RWPE2 (cell line): Measurements from ENCODE around the gene GRAMD2B.

ENCODE experiments used
- ATAC-seq: fragments of 200-7000 bp; cut with Tn5 transposase; 3 replicates; pipeline ENCODE4 v1.9.1; 2021; ENCODE audit warnings: low read depth
- DNase-seq: peaks from one replicate; pipeline ENCODE4 v3.0.0-alpha.2; 2020; ENCODE audit warnings: low spot score
- H3K27ac ChIP-seq: fragments of 450-650 bp; 2 replicates; pipeline ENCODE4 v1.5.1; 2017; ENCODE audit warnings: mild to moderate bottlenecking; ENCODE audit not compliant: poor library complexity, severe bottlenecking
- H3K27me3 ChIP-seq: fragments of 250-450 bp; sonication (Bioruptor Pico); 2 replicates; pipeline ENCODE4 v1.5.1; 2021; ENCODE audit warnings: mild to moderate bottlenecking, moderate library complexity; ENCODE audit not compliant: insufficient read depth, poor library complexity, severe bottlenecking
- H3K36me3 ChIP-seq: fragments of 250-450 bp; sonication (Bioruptor Pico); 2 replicates; pipeline ENCODE4 v1.5.1; 2020; ENCODE audit warnings: low read depth, mild to moderate bottlenecking, moderate library complexity
- H3K4me1 ChIP-seq: fragments of 250-450 bp; sonication (Bioruptor Pico); 2 replicates; pipeline ENCODE4 v1.5.1; 2021; ENCODE audit warnings: mild to moderate bottlenecking, moderate library complexity; ENCODE audit not compliant: insufficient read depth, poor library complexity, severe bottlenecking
- H3K4me3 ChIP-seq: fragments of 250-450 bp; sonication (Bioruptor Pico); 2 replicates; pipeline ENCODE4 v1.5.1; 2021; ENCODE audit warnings: mild to moderate bottlenecking, moderate library complexity; ENCODE audit not compliant: severe bottlenecking
- H3K9me3 ChIP-seq: fragments of 250-450 bp; sonication (Bioruptor Pico); 2 replicates; pipeline ENCODE4 v1.5.1; 2021; ENCODE audit warnings: mild to moderate bottlenecking, moderate library complexity; ENCODE audit not compliant: severe bottlenecking
- TF ChIP-seq, protein P1 (sequence below): fragments of 450-650 bp; IDR thresholded peaks from one replicate; pipeline ENCODE4 v1.5.1; 2017; ENCODE audit warnings: mild to moderate bottlenecking, moderate library complexity; ENCODE audit not compliant: poor library complexity, severe bottlenecking

GRAMD2B gene

GRCh38 chr5:126471247-126471646, 48.0 kb downstream of the GRAMD2B start:
- Histone ChIP-seq H3K4me3 (no peak overlapping the region), H3K9me3 (no peaks in the 10 kb centered on the region), H3K4me1 (peaks cover 26% of the 10 kb centered on the region), H3K27me3 (no peaks in the 10 kb centered on the region), H3K36me3 (peaks cover 45% of the 10 kb centered on the region), H3K27ac (peak overlapping the region; percentile 86)
- ATAC-seq (no peak), DNase-seq (no peak)
- TF ChIP-seq, protein P1, sequence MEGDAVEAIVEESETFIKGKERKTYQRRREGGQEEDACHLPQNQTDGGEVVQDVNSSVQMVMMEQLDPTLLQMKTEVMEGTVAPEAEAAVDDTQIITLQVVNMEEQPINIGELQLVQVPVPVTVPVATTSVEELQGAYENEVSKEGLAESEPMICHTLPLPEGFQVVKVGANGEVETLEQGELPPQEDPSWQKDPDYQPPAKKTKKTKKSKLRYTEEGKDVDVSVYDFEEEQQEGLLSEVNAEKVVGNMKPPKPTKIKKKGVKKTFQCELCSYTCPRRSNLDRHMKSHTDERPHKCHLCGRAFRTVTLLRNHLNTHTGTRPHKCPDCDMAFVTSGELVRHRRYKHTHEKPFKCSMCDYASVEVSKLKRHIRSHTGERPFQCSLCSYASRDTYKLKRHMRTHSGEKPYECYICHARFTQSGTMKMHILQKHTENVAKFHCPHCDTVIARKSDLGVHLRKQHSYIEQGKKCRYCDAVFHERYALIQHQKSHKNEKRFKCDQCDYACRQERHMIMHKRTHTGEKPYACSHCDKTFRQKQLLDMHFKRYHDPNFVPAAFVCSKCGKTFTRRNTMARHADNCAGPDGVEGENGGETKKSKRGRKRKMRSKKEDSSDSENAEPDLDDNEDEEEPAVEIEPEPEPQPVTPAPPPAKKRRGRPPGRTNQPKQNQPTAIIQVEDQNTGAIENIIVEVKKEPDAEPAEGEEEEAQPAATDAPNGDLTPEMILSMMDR, result no peak

- no peaks in the 10 kb centered on the region for H3K9me3 ChIP-seq
- DNase-seq (no peak), ATAC-seq (peak; percentile 94)
- TF ChIP-seq, protein P1, result no peak
- peak overlapping the region; percentile 86 for H3K27ac ChIP-seq
- no peak overlapping the region for H3K4me3 ChIP-seq
- peaks cover 42% of the 10 kb centered on the region for H3K36me3 ChIP-seq
- H3K27me3 ChIP-seq, result no peaks in the 10 kb centered on the region
- peaks cover 26% of the 10 kb centered on the region for H3K4me1 ChIP-seq
These were observed 48.8 kb downstream of the GRAMD2B start for GRCh38 chr5:126471875-126472537.

- no peak for DNase-seq
- ATAC-seq, result no peak; the same call in 2 of the 3 replicates
- TF ChIP-seq, protein P1, result no peak
- no peak overlapping the region for H3K4me3 ChIP-seq
- H3K27ac ChIP-seq, result peak overlapping the region; percentile 86
- no peaks in the 10 kb centered on the region for H3K9me3 ChIP-seq
- peaks cover 26% of the 10 kb centered on the region for H3K4me1 ChIP-seq
- peaks cover 40% of the 10 kb centered on the region for H3K36me3 ChIP-seq
- no peaks in the 10 kb centered on the region for H3K27me3 ChIP-seq
These were observed 49.3 kb downstream of the GRAMD2B start for GRCh38 chr5:126472538-126472889.

DNA sequence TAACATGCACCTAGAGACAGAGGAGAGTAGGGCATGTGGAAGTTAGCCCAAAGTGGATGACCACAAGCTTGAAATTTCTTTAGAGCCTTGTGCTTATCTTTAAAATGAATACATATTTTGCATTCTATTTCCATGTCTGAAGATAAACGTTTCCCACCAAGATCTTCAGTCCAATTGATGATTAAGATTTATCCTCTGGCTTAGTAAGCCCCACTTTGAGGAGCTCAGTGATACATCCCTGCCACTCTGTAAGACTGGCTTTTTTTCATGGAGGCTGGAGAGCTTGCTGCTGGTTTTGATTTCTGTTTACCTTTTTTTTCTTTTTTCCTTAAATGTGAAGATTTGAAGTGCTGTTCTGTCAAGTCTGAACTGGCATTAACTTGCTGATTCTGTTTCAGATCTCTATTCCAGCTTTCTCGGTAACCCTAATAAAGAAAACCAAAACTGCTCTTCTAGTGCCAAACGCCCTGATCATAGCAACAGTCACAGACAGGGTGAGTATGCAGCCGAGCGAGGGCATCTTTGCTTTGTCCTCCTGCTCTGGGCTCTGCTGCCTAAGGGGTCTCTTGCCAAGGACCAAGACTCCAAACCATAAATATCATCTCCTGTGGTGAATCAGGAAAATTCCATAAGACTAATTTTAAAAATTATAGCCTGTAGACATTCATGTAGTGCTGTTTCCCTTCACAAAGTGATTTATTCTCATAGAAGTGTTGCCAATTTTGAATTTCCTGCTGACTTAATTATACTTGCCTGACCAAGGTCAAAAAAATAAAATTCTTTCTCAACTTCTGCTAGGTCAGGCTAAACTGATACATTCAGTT, 54.3 kb downstream of the GRAMD2B start:
- ATAC-seq (no peak), DNase-seq (no peak)
- H3K36me3 ChIP-seq, result peaks cover 63% of the 10 kb centered on the region
- H3K9me3 ChIP-seq, result no peaks in the 10 kb centered on the region
- peaks cover 2% of the 10 kb centered on the region for H3K4me1 ChIP-seq
- H3K4me3 ChIP-seq, result no peak overlapping the region
- H3K27me3 ChIP-seq, result no peaks in the 10 kb centered on the region
- no peak overlapping the region for H3K27ac ChIP-seq
- TF ChIP-seq, protein P1, result no peak
